Measurements from ENCODE around the gene ARHGEF3.

Gene ARHGEF3

DNA sequence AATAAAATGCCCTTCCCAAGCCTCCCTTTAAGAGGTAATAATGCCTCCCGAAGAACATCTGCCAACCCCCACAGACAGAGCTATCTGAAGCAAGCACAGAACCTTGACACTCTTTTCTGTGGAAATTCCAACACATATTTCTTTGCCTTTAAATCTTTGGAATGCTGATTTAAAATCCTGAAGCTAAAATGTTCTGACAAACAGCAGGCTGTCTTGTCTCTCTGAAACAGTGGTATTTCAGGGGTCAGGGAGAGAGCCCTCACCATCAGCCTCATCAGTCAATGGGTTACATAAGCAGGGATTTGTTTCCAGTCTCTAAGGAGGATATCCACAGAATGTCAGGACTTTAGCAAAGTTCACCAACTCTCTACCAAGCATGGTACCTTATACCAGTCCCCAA is 27.8 kb upstream of the ARHGEF3 start:
- TF ChIP-seq, protein P1, sequence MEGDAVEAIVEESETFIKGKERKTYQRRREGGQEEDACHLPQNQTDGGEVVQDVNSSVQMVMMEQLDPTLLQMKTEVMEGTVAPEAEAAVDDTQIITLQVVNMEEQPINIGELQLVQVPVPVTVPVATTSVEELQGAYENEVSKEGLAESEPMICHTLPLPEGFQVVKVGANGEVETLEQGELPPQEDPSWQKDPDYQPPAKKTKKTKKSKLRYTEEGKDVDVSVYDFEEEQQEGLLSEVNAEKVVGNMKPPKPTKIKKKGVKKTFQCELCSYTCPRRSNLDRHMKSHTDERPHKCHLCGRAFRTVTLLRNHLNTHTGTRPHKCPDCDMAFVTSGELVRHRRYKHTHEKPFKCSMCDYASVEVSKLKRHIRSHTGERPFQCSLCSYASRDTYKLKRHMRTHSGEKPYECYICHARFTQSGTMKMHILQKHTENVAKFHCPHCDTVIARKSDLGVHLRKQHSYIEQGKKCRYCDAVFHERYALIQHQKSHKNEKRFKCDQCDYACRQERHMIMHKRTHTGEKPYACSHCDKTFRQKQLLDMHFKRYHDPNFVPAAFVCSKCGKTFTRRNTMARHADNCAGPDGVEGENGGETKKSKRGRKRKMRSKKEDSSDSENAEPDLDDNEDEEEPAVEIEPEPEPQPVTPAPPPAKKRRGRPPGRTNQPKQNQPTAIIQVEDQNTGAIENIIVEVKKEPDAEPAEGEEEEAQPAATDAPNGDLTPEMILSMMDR (IDR thresholded peaks at IDR 0.05), result no peak

DNA sequence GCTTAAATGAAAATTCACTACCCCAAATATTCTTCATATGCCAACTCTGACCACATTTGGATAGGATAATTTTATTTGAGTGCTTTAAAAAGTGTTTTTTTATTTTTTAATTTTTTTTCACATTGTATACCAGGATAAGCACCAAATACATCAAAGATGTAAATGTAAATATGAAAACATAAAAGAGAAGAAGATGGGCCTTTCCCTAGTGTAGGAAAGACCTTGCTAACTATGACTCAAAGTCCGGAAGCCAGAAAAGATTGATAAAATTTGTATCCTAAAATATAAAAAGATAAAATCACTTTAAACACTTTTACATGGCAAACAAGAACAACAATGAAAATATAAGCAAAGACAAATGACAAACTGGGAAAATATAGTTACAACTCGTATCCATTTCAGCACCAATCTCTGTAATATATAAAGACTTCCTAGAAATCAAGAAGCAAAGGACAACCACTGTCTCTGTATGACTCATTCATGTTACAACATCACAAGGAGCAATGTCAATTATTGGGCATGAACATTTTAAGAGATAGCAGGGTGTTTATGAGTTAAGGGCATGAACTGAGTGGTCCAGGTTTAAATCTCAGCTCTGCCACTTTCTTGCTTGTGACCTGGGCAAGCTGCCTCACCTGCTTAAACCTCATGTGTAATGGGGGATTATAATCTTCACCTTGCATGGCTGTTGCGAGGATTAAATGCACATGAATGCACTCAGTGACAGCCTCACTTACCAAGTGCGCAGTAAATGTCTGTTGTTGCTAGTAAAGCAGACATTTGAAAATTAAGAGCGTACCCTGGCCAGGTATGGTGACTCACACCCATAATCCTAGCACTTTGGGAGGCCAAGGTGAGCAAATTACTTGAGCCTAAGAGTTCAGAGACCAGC is 25.3 kb upstream of the ARHGEF3 start:
- TF ChIP-seq, protein P1 (IDR thresholded peaks at IDR 0.05), result no peak

DNA sequence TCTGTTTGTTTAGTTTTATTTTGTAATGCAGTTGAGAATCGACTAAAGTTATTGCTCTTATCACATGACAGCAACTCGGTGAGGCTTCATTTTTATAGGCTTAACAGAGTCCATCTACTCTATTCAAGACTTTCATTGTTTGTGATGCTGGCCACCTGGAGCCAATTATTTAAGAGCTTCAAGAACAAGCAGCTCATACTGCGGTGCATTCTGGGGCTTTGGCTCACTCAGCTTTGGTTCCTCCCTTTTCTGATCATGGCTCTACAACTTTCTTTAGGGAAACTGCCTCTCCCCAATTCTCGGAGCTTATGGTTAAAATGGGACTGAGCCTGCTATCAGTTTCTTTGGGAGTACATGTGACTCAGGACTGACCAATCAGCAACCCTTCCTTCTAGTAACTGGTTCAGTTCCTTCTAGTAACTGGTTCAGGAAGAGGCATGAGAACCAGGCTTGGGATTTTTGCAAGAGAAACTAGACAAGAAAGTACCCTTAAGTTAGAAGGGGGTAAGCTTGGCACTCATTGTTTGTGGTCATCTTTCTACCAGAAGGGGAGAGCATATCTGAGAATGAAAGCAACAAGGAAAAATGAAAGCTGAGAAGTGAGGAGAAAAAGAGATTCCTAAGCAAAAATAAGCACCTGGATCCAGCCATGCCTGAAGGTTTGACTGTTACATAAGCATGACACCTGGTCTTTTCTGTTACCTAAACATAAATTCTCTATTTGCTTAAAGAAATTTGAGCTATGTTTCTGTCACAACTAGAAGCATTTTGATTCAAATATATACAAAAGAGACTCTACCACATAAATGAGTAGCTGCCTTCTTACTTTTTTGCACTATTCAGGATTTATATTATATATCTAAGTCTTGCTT is 24.1 kb upstream of the ARHGEF3 start:
- TF ChIP-seq, protein P1 (IDR thresholded peaks at IDR 0.05), result no peak

- TF ChIP-seq, protein P1 (IDR thresholded peaks at IDR 0.05), result no peak
Measured at GRCh38 chr3:56823984-56824703, 22.4 kb upstream of the ARHGEF3 start.

DNA sequence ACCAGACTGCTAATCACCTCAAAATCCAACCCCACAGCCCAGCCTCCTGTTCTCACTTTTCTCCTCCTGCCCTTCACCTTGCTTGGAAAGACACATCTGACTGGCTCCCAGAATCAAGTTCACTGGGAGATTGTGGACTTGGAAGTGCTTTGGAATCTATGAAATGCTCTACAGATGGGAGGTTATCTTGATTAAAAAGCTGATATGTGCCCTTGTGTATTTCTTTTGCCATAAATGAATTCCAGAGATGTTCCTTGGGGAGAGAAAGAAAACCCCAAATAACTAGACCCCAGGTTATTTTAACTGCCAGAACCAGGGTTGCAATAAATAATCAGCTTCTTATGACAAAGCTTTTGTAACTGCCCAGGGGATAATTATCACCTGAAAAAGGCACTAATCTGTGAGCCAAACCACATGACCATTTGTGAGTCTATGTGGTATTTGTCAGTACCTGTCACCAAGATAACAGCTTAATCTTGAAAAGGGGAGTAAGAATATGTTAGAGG is 21.7 kb upstream of the ARHGEF3 start:
- TF ChIP-seq, protein P1 (IDR thresholded peaks at IDR 0.05), result no peak

DNA sequence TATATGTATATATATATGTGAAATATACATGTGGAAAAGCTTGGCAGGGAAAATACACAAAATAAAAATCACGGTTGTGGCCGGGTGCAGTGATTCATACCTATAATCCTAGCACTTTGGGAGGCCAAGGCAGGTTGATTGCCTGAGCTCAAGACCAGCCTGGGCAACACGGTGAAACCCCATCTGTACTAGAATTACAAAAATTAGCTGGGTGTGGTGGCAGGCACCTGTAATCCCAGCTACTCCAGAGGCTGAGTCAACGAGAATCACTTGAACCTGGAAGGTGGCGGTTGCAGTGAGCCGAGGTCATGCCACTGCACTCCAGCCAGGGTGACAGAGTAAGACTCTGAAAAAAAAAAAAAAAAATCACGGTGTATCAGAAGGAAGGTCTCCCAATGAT is 20.8 kb upstream of the ARHGEF3 start:
- TF ChIP-seq, protein P1 (IDR thresholded peaks at IDR 0.05), result no peak
